ENCODE measurements around the gene EIF4G3. TPM values are rescaled to one million over a fixed set of nuclear protein-coding genes. Genes with fewer than 3 reads are reported as not detected.
"Not testable (repeated sequence)": the region's sequence is repeated elsewhere in the genome, so short reads cannot be mapped to it uniquely, and the experiment has no call there.

The EIF4G3 gene
- total RNA-seq, 1 donor from 2014 or later, result 81.3 TPM

DNA sequence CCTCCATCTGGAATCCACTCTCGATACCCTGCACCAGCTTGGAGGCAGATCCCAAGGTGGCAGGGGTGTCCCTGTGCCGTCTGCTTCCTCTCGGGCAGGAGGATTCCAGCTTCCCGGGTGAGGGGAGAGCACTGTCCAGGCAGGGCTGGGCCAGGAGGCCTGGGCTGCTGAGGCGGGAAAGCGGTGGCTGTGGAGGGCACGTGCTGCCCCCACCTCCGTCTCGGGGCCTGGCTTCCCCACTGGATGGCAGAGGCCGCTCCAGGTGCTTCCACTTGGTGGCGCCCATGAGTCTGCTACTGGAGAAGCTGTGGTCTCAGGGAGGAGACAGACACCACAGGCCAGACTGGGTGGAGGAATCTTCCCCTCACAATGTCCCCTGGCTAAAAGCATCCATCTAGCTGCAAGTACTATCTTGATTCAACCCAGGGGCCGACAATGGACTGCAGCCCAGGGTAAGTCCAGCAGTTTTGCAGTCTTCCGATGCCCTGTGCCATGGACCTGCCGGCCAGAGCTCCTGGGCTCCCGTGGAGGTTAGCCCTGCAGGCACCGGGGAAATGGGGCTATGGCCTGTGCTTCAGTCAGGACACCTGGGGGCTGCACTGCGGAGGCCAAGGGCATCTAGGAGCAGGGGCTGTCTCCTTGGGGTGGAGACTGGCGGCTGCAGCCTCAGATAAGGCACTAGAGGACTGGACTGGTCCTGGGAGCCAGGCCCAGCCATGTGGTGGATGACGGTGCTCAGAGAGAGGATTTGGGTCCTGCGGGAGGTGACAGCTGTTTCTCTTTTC lies 41.3 kb upstream of the EIF4G3 start:
- Mint-ChIP-seq H3K36me3 (ENCODE audit: low read depth) (peaks cover 62% of the 10 kb centered on the region), H3K4me3 (no peak overlapping the region), H3K4me1 (peaks cover 4% of the 10 kb centered on the region), H3K27ac (no peak overlapping the region), H3K9me3 (no peaks in the 10 kb centered on the region), H3K27me3 (no peaks in the 10 kb centered on the region)
- intact Hi-C loops (cut with micrococcal nuclease), result loop anchor here (1.0 kb wide), 1 partner anchor 150 kb away; no protein-coding TSS in a partner anchor
- ChIA-PET CTCF (interaction anchor here (0.7 to 5.0 kb wide), 7 partner anchors 11 to 291 kb away, joined by 3 to 46 read pairs (median 4); partner anchors contain the start of gene ALPL), POLR2A (no interaction called here)
- TF ChIP-seq, protein P1, sequence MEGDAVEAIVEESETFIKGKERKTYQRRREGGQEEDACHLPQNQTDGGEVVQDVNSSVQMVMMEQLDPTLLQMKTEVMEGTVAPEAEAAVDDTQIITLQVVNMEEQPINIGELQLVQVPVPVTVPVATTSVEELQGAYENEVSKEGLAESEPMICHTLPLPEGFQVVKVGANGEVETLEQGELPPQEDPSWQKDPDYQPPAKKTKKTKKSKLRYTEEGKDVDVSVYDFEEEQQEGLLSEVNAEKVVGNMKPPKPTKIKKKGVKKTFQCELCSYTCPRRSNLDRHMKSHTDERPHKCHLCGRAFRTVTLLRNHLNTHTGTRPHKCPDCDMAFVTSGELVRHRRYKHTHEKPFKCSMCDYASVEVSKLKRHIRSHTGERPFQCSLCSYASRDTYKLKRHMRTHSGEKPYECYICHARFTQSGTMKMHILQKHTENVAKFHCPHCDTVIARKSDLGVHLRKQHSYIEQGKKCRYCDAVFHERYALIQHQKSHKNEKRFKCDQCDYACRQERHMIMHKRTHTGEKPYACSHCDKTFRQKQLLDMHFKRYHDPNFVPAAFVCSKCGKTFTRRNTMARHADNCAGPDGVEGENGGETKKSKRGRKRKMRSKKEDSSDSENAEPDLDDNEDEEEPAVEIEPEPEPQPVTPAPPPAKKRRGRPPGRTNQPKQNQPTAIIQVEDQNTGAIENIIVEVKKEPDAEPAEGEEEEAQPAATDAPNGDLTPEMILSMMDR (IDR thresholded peaks at IDR 0.05), result no peak
- peak; percentile 27 for DNase-seq
- peak; percentile 30 for ATAC-seq (ENCODE audit: low read depth)

DNA sequence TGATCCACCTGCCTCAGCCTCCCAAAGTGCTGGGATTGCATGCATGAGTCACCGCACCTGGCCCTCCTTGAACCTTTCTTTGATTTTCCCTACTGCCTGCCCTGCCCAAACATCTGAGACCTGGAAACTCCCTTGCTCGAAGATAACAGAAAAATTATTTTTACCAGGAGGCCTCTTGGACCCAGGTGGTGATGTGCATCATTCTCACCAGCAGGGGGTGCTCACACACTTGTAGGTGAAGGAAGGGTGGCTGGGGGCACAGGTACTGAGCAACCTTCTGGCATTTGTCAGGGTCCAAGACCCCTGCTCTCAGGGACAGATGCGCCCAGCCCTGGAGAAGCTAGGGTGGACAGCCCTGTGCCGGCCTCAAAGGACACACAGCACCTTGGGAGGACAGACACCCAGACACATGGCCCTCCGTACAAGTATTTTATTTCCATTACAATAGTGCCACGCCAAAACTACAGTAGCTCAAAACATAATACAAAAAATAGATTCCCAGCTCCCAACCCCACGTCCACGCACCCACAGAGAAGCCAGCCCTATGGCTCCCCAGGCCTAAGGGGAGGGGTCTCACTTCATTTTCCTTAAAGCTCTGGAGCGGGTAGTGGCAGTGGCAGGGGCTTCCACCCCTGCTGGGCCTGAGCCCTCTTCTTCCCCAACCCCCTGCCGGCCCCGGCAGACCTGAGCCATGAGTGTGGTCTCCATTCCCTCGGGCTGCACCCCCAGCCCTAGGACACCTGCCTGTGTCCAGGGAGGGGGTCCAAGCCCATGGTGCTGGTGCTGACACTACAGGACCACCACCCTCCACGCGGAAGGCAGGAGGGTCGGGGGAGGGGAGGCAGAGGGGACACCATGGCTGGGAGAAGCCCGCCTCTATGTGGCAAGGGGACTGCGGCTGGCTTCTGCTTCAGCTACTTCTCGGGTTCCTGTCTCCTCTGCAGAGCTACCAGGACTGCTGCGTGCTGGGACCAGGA lies 40.4 kb upstream of the EIF4G3 start:
- H3K36me3 Mint-ChIP-seq (ENCODE audit: low read depth), result peaks cover 58% of the 10 kb centered on the region
- ChIA-PET POLR2A (no interaction called here), CTCF (interaction anchor here (0.7 to 5.0 kb wide), 7 partner anchors 12 to 292 kb away, joined by 3 to 46 read pairs (median 4); partner anchors contain the start of gene ALPL)
- no peak overlapping the region for H3K4me3 Mint-ChIP-seq
- ATAC-seq (ENCODE audit: low read depth), result peak; percentile 76
- TF ChIP-seq, protein P1 (IDR thresholded peaks at IDR 0.05), result peak; percentile 15
- DNase-seq, result peak; percentile 45
- no peaks in the 10 kb centered on the region for H3K9me3 Mint-ChIP-seq
- no peaks in the 10 kb centered on the region for H3K27me3 Mint-ChIP-seq
- peak overlapping the region; percentile 53 for H3K27ac Mint-ChIP-seq
- intact Hi-C loops (cut with micrococcal nuclease), result loop anchor here (1.0 kb wide), 1 partner anchor 151 kb away; no protein-coding TSS in a partner anchor
- H3K4me1 Mint-ChIP-seq, result peaks cover 4% of the 10 kb centered on the region

DNA sequence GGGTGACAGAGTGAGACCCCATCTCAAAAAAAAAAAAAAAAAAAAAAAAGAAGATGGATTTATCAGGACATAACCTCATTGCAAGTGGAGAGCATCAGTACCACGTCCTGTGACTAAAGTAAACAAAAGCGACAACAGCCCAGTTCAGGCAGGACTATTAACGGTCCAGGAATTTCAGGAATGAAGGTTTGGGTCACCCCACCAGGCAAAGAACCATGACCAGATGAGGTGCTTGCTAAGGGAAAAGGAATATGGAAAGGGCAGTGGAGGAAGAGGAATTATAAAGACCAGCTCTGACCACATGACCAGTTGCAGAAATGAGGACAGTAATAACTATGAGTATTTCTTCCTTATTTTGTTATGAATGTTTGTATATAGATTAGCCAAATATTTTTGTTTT lies 35.4 kb upstream of the EIF4G3 start:
- ChIA-PET POLR2A (no interaction called here), CTCF (no interaction called here)
- H3K36me3 Mint-ChIP-seq (ENCODE audit: low read depth), result peaks cover 16% of the 10 kb centered on the region
- H3K27me3 Mint-ChIP-seq, result no peaks in the 10 kb centered on the region
- intact Hi-C loops (cut with micrococcal nuclease), result no loop called here
- H3K9me3 Mint-ChIP-seq, result no peaks in the 10 kb centered on the region
- TF ChIP-seq, protein P1 (IDR thresholded peaks at IDR 0.05), result no peak
- H3K4me3 Mint-ChIP-seq, result no peak overlapping the region
- no peak overlapping the region for H3K27ac Mint-ChIP-seq
- no peak for DNase-seq
- H3K4me1 Mint-ChIP-seq, result peaks cover 4% of the 10 kb centered on the region
- no peak for ATAC-seq (ENCODE audit: low read depth)

DNA sequence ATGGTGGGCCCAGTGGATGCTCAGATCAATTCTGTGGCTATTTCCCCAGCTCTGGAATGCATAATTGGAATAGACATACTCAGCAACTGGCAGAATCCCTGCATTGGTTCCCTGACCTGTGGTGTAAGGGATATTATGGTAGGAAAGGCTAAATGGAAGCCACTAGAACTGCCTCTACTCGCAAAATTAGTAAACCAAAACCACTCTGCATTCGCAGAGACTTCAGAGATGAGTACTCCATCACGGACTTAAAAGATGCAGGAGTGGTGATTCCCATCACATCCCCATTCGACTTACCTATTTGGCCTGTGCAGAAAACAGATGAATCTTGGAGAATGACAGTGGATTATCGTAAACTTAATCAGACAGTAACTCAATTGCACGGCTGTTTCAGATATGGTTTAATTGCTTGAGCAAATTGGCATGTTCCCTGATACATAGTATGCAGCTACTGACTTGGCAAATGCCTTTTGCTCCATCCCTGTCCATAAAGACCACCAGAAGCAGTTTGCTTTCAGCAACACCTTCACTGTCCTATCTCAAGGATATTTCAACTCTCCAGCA lies 31.5 kb upstream of the EIF4G3 start:
- ATAC-seq (ENCODE audit: low read depth); H3K9me3 Mint-ChIP-seq; H3K4me3 Mint-ChIP-seq; H3K27ac Mint-ChIP-seq; H3K36me3 Mint-ChIP-seq (ENCODE audit: low read depth); H3K27me3 Mint-ChIP-seq; CTCF ChIA-PET; H3K4me1 Mint-ChIP-seq; DNase-seq; intact Hi-C loops (cut with micrococcal nuclease): not testable (repeated sequence)
- POLR2A ChIA-PET, result interaction anchor here (0.7 kb wide), 1 partner anchor 66 kb away, joined by 3 read pairs; no protein-coding TSS in a partner anchor

DNA sequence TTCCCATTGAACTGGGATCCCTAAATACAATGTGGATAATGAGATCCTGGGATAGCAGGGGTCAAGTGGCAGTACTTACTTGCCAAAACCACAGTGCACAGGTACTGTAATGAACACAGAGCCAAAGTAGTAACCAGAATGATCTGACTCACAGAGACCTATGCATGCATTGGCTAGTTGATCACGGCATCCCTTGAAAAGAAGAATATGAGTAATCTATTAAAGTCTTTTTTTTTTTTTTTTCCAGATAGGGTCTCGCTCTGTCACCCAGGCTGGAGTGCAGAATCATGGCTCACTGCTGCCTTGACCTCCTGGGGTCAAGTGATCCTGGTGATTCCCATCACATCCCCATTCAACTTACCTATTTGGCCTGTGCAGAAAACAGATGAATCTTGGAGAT lies 29.4 kb upstream of the EIF4G3 start:
- H3K4me3 Mint-ChIP-seq, result no peak overlapping the region
- ChIA-PET POLR2A (no interaction called here), CTCF (no interaction called here)
- no peak for DNase-seq
- H3K27ac Mint-ChIP-seq, result no peak overlapping the region
- H3K36me3 Mint-ChIP-seq (ENCODE audit: low read depth), result no peaks in the 10 kb centered on the region
- intact Hi-C loops (cut with micrococcal nuclease), result no loop called here
- TF ChIP-seq, protein P1 (IDR thresholded peaks at IDR 0.05), result no peak
- H3K9me3 Mint-ChIP-seq, result no peaks in the 10 kb centered on the region
- ATAC-seq (ENCODE audit: low read depth), result no peak
- no peaks in the 10 kb centered on the region for H3K4me1 Mint-ChIP-seq
- no peaks in the 10 kb centered on the region for H3K27me3 Mint-ChIP-seq
